WTC11 (cell line): ENCODE measurements around the gene SGMS1. TPM values are rescaled to one million over a fixed set of nuclear protein-coding genes. Genes with fewer than 3 reads are reported as not detected.

Source experiments
- ATAC-seq: fragments of 200-7000 bp; cut with Tn5 transposase; 2 replicates; pipeline ENCODE4 v1.10.0; 2021; ENCODE audit warnings: mild to moderate bottlenecking, moderate library complexity
- CTCF ChIA-PET: fragments of 300-600 bp; sonication (Branson Sonifier 250); formaldehyde crosslinking; loops from one replicate; lab custom pipeline; 2021; ENCODE audit warnings: antibody characterized with exemption; lab: Charles Lee
- POLR2A ChIA-PET: fragments of 350-600 bp; sonication (Branson Sonifier 250); formaldehyde crosslinking; loops from one replicate; lab custom pipeline; 2021; ENCODE audit warnings: antibody characterized with exemption; lab: Charles Lee
- DNase-seq: peaks from one replicate; pipeline ENCODE4 v3.0.0; 2021; ENCODE audit warnings: low spot score
- H3K27ac Mint-ChIP-seq: 2 replicates; pipeline ENCODE4 v1.8.0; 2021; ENCODE audit warnings: mixed read lengths
- H3K27me3 Mint-ChIP-seq: 2 replicates; pipeline ENCODE4 v1.8.0; 2021; ENCODE audit warnings: low read depth, mild to moderate bottlenecking, moderate library complexity, mixed read lengths
- H3K36me3 Mint-ChIP-seq: 2 replicates; pipeline ENCODE4 v1.8.0; 2021; ENCODE audit warnings: mixed read lengths
- H3K4me1 Mint-ChIP-seq: 2 replicates; pipeline ENCODE4 v1.8.0; 2022; ENCODE audit warnings: mixed read lengths
- H3K4me3 Mint-ChIP-seq: 2 replicates; pipeline ENCODE4 v1.8.0; 2021; ENCODE audit warnings: mild to moderate bottlenecking, moderate library complexity, mixed read lengths
- H3K9me3 Mint-ChIP-seq: 2 replicates; pipeline ENCODE4 v1.8.0; 2021; ENCODE audit warnings: mixed read lengths
- FOXK1 ChIP-seq: sonication (generic); formaldehyde crosslinking; IDR thresholded peaks from 2 replicates; pipeline ENCODE4 v1.8.0; 2022; ENCODE audit warnings: mild to moderate bottlenecking, moderate library complexity, missing genetic modification reagents
- FOXP1 ChIP-seq: sonication (generic); formaldehyde crosslinking; IDR thresholded peaks from 2 replicates; pipeline ENCODE4 v1.8.0; 2022; ENCODE audit warnings: missing genetic modification reagents, mild to moderate bottlenecking, moderate library complexity, borderline replicate concordance
- IRF2 ChIP-seq: sonication (generic); formaldehyde crosslinking; IDR thresholded peaks from 2 replicates; pipeline ENCODE4 v1.8.0; 2022; ENCODE audit warnings: low read depth, missing genetic modification reagents, borderline replicate concordance
- MXD4 ChIP-seq: fragments of 250-450 bp; sonication (Bioruptor Pico); IDR thresholded peaks from 2 replicates; pipeline ENCODE4 v1.8.0; 2021; ENCODE audit warnings: mild to moderate bottlenecking, moderate library complexity, borderline replicate concordance
- NFYB ChIP-seq: sonication (generic); formaldehyde crosslinking; conservative IDR thresholded peaks from 2 replicates; pipeline ENCODE4 v1.8.0; 2022; ENCODE audit warnings: low read depth, missing genetic modification reagents
- PRRX2 ChIP-seq: fragments of 250-450 bp; sonication (Bioruptor Pico); IDR thresholded peaks from 2 replicates; pipeline ENCODE4 v1.8.0; 2021; ENCODE audit warnings: mild to moderate bottlenecking
- SOX15 ChIP-seq: fragments of 250-450 bp; sonication (Bioruptor Pico); IDR thresholded peaks from 2 replicates; pipeline ENCODE4 v1.9.0; 2021; ENCODE audit warnings: mild to moderate bottlenecking
- TP53 ChIP-seq: sonication (generic); formaldehyde crosslinking; IDR thresholded peaks from 2 replicates; pipeline ENCODE4 v1.8.1; 2023; ENCODE audit warnings: mild to moderate bottlenecking, missing genetic modification reagents
- ZNF219 ChIP-seq: sonication (generic); formaldehyde crosslinking; IDR thresholded peaks from 2 replicates; pipeline ENCODE4 v1.8.0; 2023; ENCODE audit warnings: missing genetic modification reagents, mild to moderate bottlenecking, borderline replicate concordance
- ZNF317 ChIP-seq: sonication (generic); formaldehyde crosslinking; IDR thresholded peaks from 2 replicates; pipeline ENCODE4 v1.8.1; 2023; ENCODE audit warnings: low read depth, mild to moderate bottlenecking, moderate library complexity, missing genetic modification reagents, borderline replicate concordance
- ZNF396 ChIP-seq: fragments of 250-450 bp; sonication (Bioruptor Pico); IDR thresholded peaks from 2 replicates; pipeline ENCODE4 v1.8.0; 2021; ENCODE audit warnings: mild to moderate bottlenecking, moderate library complexity, borderline replicate concordance
- ZNF671 ChIP-seq: fragments of 250-450 bp; sonication (Bioruptor Pico); IDR thresholded peaks from 2 replicates; pipeline ENCODE4 v1.8.0; 2021; ENCODE audit warnings: mild to moderate bottlenecking
- total RNA-seq: library from RNA; stranded (reverse); gene quantifications from 3 replicates; pipeline ENCODE4 v1.2.3, GENCODE V29; 2021
- TF ChIP-seq, protein P1 (sequence below): sonication (generic); formaldehyde crosslinking; IDR thresholded peaks from 2 replicates; pipeline ENCODE4 v1.8.1; 2023; ENCODE audit warnings: mild to moderate bottlenecking, missing genetic modification reagents
- TF ChIP-seq, protein P2 (sequence below): fragments of 250-450 bp; sonication (Bioruptor Pico); IDR thresholded peaks from 2 replicates; pipeline ENCODE4 v1.9.0; 2021; ENCODE audit warnings: moderate library complexity, mild to moderate bottlenecking, inconsistent platforms, borderline replicate concordance
- TF ChIP-seq, protein P3 (sequence below): fragments of 250-450 bp; sonication (Bioruptor Pico); IDR thresholded peaks from 2 replicates; pipeline ENCODE4 v1.9.0; 2021; ENCODE audit warnings: mild to moderate bottlenecking
- TF ChIP-seq, protein P4 (sequence below): sonication (generic); formaldehyde crosslinking; IDR thresholded peaks from 2 replicates; pipeline ENCODE4 v1.8.0; 2023; ENCODE audit warnings: mild to moderate bottlenecking, missing genetic modification reagents
- TF ChIP-seq, protein P5 (sequence below): sonication (generic); formaldehyde crosslinking; IDR thresholded peaks from 2 replicates; pipeline ENCODE4 v1.8.1; 2023; ENCODE audit warnings: mild to moderate bottlenecking, missing genetic modification reagents
- TF ChIP-seq, protein P6 (sequence below): fragments of 250-450 bp; sonication (Bioruptor Pico); conservative IDR thresholded peaks from 2 replicates; pipeline ENCODE4 v1.9.0; 2021; ENCODE audit warnings: mild to moderate bottlenecking
- TF ChIP-seq, protein P7 (sequence below): sonication (generic); formaldehyde crosslinking; conservative IDR thresholded peaks from 2 replicates; pipeline ENCODE4 v1.8.1; 2022; ENCODE audit warnings: mild to moderate bottlenecking, missing genetic modification reagents

Gene SGMS1
- total RNA-seq, 1 experiment from 2014 or later: 13.2 TPM

DNA sequence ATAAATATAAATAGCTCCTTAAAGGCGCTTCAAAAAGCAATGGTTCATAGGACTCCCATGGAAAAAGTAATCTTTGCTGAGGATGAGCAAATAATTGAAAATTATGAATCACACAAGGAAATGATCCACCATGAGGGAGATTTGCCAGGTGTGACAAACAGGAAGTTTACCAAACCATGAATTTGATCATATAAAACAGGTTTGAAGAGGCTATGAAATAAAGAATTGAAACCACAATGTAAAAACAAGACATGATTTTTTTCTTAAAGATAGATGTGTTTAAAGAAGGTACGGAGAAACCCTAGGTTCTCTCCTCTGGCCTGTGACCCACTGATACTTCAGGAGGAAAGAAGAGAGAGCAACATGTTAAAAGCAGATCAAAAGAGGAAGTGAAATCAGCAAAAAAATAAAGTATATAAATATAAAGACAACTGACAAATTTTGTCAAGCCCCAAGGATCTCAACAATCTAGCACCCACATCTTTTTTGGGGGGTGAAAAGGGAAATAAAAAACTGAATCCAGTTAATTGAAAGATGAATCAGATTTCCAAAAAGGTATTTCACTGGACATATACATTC lies 261.1 kb downstream of the SGMS1 start:
- ChIA-PET CTCF (no interaction called here), POLR2A (no interaction called here)
- no peak for ATAC-seq

DNA sequence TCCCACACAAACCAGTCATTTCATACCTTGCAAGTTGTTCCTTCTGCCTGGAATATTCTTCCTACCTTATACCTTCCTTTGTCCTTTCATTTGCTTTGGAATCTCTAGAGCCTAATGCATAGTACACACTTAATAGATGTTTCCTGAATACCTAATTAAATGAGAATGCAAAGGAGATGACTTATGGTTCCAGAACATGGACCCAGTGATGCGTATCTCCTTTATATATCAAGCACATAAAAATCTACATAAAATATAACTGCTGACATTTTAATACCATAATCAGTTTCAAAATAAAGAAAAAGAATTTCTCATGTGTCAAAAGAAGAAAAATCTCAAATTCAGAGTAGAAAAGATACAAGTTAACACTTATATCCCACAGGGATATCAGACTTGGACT lies 261.8 kb downstream of the SGMS1 start:
- Mint-ChIP-seq H3K36me3 (peaks cover 5% of the 10 kb centered on the region; the same call in 1 of the 2 replicates), H3K9me3 (peaks cover 6% of the 10 kb centered on the region), H3K4me3 (no peak overlapping the region), H3K27me3 (no peaks in the 10 kb centered on the region), H3K27ac (no peak overlapping the region), H3K4me1 (peaks cover 30% of the 10 kb centered on the region)
- DNase-seq: no peak
- ChIA-PET POLR2A (no interaction called here), CTCF (no interaction called here)
- TF ChIP-seq NFYB (no peak), IRF2 (CRISPR knock-in tag) (no peak), ZNF219 (no peak)
- no peak for ATAC-seq

More for the DNA sequence above, 261.1 kb downstream of the SGMS1 start:
- no peak for DNase-seq
- H3K27me3 Mint-ChIP-seq: no peaks in the 10 kb centered on the region
- peaks cover 5% of the 10 kb centered on the region; the same call in 1 of the 2 replicates for H3K36me3 Mint-ChIP-seq
- H3K27ac Mint-ChIP-seq: no peak overlapping the region; the same call in none of the 2 replicates
- TF ChIP-seq, protein P1, sequence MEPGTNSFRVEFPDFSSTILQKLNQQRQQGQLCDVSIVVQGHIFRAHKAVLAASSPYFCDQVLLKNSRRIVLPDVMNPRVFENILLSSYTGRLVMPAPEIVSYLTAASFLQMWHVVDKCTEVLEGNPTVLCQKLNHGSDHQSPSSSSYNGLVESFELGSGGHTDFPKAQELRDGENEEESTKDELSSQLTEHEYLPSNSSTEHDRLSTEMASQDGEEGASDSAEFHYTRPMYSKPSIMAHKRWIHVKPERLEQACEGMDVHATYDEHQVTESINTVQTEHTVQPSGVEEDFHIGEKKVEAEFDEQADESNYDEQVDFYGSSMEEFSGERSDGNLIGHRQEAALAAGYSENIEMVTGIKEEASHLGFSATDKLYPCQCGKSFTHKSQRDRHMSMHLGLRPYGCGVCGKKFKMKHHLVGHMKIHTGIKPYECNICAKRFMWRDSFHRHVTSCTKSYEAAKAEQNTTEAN (CRISPR knock-in tag): no peak
- no peak for TF ChIP-seq PRRX2 (CRISPR knock-in tag)
- TF ChIP-seq FOXP1: no peak
- TF ChIP-seq, protein P2, sequence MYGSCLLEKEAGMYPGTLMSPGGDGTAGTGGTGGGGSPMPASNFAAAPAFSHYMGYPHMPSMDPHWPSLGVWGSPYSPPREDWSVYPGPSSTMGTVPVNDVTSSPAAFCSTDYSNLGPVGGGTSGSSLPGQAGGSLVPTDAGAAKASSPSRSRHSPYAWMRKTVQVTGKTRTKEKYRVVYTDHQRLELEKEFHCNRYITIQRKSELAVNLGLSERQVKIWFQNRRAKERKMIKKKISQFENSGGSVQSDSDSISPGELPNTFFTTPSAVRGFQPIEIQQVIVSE (CRISPR knock-in tag): no peak
- TF ChIP-seq, all 79 proteins: peak for 0
- Mint-ChIP-seq H3K4me1 (peaks cover 30% of the 10 kb centered on the region), H3K4me3 (no peak overlapping the region), H3K9me3 (peaks cover 6% of the 10 kb centered on the region)

DNA sequence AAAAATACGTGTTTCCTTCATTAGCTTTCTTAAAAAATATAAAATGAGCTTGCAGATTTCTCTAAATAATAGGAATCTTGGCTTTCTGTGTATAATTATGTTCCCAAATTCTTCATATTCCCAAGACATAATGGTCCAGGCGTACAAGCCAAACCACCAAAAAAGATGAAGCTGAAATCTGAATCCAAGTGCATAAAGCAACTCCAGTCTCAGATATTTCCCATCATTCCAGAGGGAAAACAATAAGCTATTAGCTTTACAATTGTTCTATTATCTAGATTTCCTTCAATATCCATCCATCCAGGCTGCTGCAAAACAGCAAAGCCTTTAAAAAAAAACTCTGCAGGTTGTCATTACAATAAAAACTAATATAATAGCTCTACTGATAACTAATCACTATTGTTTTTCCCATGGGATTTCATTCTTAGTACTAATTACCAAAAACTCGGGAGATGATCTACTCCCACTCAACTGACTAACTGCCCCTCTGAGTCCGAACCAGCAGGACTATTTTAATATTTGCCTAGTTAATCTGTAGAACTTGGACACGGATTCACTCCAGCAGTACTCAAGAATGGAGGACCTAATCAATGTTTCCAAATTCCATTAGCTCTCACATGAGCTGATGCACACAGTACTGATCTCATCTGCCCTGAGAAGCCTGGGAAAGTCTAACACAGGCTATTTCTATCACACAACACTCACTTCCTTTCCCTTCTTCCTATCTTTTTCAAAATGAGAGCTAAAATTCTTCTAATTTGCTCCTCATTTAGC lies 263.5 kb downstream of the SGMS1 start:
- POLR2A ChIA-PET: no interaction called here
- peaks cover 8% of the 10 kb centered on the region for H3K36me3 Mint-ChIP-seq
- H3K9me3 Mint-ChIP-seq: peaks cover 2% of the 10 kb centered on the region
- H3K4me3 Mint-ChIP-seq: no peak overlapping the region
- H3K27ac Mint-ChIP-seq: no peak overlapping the region
- DNase-seq: no peak
- no peaks in the 10 kb centered on the region for H3K27me3 Mint-ChIP-seq
- CTCF ChIA-PET: interaction anchor here (1.5 kb wide), 1 partner anchor 47 kb away, joined by 4 read pairs; no protein-coding TSS in a partner anchor
- no peak for ATAC-seq
- H3K4me1 Mint-ChIP-seq: peaks cover 30% of the 10 kb centered on the region
- TF ChIP-seq, protein P3, sequence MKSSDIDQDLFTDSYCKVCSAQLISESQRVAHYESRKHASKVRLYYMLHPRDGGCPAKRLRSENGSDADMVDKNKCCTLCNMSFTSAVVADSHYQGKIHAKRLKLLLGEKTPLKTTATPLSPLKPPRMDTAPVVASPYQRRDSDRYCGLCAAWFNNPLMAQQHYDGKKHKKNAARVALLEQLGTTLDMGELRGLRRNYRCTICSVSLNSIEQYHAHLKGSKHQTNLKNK (CRISPR knock-in tag): no peak
- TF ChIP-seq FOXK1 (no peak), MXD4 (CRISPR knock-in tag) (no peak), ZNF317 (CRISPR knock-in tag) (no peak), ZNF671 (CRISPR knock-in tag) (no peak), ZNF396 (CRISPR knock-in tag) (no peak), SOX15 (CRISPR knock-in tag) (no peak), TP53 (CRISPR knock-in tag) (no peak)
- TF ChIP-seq, protein P4, sequence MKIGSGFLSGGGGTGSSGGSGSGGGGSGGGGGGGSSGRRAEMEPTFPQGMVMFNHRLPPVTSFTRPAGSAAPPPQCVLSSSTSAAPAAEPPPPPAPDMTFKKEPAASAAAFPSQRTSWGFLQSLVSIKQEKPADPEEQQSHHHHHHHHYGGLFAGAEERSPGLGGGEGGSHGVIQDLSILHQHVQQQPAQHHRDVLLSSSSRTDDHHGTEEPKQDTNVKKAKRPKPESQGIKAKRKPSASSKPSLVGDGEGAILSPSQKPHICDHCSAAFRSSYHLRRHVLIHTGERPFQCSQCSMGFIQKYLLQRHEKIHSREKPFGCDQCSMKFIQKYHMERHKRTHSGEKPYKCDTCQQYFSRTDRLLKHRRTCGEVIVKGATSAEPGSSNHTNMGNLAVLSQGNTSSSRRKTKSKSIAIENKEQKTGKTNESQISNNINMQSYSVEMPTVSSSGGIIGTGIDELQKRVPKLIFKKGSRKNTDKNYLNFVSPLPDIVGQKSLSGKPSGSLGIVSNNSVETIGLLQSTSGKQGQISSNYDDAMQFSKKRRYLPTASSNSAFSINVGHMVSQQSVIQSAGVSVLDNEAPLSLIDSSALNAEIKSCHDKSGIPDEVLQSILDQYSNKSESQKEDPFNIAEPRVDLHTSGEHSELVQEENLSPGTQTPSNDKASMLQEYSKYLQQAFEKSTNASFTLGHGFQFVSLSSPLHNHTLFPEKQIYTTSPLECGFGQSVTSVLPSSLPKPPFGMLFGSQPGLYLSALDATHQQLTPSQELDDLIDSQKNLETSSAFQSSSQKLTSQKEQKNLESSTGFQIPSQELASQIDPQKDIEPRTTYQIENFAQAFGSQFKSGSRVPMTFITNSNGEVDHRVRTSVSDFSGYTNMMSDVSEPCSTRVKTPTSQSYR (CRISPR knock-in tag): no peak
- TF ChIP-seq, protein P5, sequence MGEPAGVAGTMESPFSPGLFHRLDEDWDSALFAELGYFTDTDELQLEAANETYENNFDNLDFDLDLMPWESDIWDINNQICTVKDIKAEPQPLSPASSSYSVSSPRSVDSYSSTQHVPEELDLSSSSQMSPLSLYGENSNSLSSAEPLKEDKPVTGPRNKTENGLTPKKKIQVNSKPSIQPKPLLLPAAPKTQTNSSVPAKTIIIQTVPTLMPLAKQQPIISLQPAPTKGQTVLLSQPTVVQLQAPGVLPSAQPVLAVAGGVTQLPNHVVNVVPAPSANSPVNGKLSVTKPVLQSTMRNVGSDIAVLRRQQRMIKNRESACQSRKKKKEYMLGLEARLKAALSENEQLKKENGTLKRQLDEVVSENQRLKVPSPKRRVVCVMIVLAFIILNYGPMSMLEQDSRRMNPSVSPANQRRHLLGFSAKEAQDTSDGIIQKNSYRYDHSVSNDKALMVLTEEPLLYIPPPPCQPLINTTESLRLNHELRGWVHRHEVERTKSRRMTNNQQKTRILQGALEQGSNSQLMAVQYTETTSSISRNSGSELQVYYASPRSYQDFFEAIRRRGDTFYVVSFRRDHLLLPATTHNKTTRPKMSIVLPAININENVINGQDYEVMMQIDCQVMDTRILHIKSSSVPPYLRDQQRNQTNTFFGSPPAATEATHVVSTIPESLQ (CRISPR knock-in tag): no peak
- TF ChIP-seq, protein P6, sequence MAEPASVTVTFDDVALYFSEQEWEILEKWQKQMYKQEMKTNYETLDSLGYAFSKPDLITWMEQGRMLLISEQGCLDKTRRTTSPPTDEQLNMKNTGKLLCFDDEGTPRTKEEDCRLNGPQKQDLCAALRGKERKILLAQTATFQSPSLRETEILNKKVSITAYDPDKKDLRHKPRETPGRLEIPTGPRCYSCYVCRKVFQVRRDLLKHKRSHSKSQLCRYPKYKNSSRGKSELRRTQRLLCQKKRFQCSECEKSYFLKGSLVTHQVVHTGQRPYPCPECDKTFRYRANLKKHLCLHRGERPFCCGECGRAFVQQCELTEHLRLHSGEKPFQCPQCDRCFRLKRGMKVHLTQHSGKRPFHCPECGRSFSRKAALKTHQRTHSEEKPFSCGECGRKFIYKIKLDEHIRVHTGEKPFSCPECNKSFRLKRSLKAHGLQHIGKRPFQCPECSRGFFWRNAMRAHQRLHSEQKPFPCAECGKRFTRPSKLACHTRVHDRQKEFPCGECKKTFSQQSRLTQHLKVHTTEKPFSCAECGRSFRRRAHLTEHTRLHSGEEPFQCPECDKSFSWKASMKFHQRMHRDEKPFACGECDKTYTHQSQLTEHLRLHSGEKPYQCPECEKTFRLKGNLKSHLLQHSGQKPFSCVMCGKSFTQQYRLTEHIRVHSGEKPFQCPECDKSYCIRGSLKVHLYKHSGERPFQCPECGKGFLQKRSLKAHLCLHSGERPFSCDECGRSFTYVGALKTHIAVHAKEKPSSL (CRISPR knock-in tag): no peak
- TF ChIP-seq, protein P7, sequence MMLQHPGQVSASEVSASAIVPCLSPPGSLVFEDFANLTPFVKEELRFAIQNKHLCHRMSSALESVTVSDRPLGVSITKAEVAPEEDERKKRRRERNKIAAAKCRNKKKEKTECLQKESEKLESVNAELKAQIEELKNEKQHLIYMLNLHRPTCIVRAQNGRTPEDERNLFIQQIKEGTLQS (CRISPR knock-in tag): no peak
